Adrenal gland (tissue), 12 donors: ENCODE measurements around the gene LMTK2. TPM values are rescaled to one million over a fixed set of nuclear protein-coding genes. Genes with fewer than 3 reads are reported as not detected.

Experiments used
- DNase-seq, 7 donors: peaks; one replicate each; pipeline ENCODE4 v3.0.0-alpha.2; 2019 to 2020
- H3K27ac ChIP-seq, 5 donors: fragments of 200-600 bp; sonication (generic) in 4 of 5; 1 replicate in 3 of 5; 2 replicates in 2 of 5; pipeline versions ENCODE4 v1.5.1 to v1.8.0; 2016 to 2020; ENCODE audit warnings: mild to moderate bottlenecking in 1 of 5
- H3K27me3 ChIP-seq: fragments of 200-600 bp; 2 replicates; pipeline ENCODE4 v1.8.0; 2021
- H3K36me3 ChIP-seq, 2 donors: fragments of 200-600 bp; replicated peaks in 1 of 2; 1 replicate in 1 of 2; 2 replicates in 1 of 2; pipeline versions ENCODE4 v1.5.1 to v1.8.0; 2018 to 2022
- H3K4me1 ChIP-seq, 2 donors: fragments of 200-600 bp; replicated peaks in 1 of 2; 1 replicate in 1 of 2; 2 replicates in 1 of 2; pipeline versions ENCODE4 v1.5.1 to v1.8.0; 2018 to 2021
- H3K4me3 ChIP-seq, 4 donors: fragments of 200-600 bp; sonication (generic) in 3 of 4; one replicate each; pipeline ENCODE4 v1.5.1; 2016 to 2018
- H3K9me3 ChIP-seq, 3 donors: fragments of 200-600 bp; sonication (generic) in 1 of 3; replicated peaks in 1 of 3; 1 replicate in 2 of 3; 2 replicates in 1 of 3; pipeline versions ENCODE4 v1.5.1 to v1.8.0; 2016 to 2021
- POLR2A ChIP-seq, 2 donors: fragments of 450-650 bp; IDR thresholded peaks; one replicate each; pipeline ENCODE4 v1.6.1; 2017; ENCODE audit warnings: antibody characterized with exemption in 2 of 2, mild to moderate bottlenecking in 2 of 2, moderate library complexity in 1 of 2
- WGBS, 4 donors: extraction: QIAGEN DNeasy Blood & Tissue Kit in 2 of 4; methylation state at CpG; one replicate each; pipeline versions ENCODE4 v1.1.5 to v1.1.7; 2013 to 2017; 5-methylcytosine and 5-hydroxymethylcytosine counted together
- intact Hi-C, 2 donors: fragments of 100-400 bp; cut with DNase I; formaldehyde crosslinking; loops; one replicate each; pipeline versions ENCODE4 v1.14.1 to v1.15.0; 2022 to 2023
- polyA plus RNA-seq, 3 donors: library from polyadenylated mRNA; stranded (reverse); fragments of 200-250 nt in 2 of 3; fragments of 350-450 nt in 1 of 3; fragmentation: Illumina TruSeq in 1 of 3; extraction: RNeasy Lipid Tissue Mini Kit (QIAGEN cat#74804) in 1 of 3; gene quantifications; one replicate each; pipeline ENCODE4 v1.2.3, GENCODE V29; 2013 to 2014
- total RNA-seq, 9 donors: library from RNA; depleted of rRNA in 4 of 9; stranded (reverse); fragments of >200 nt in 4 of 9; fragments of 120-200 nt in 1 of 9; fragmentation: NEBNext Ultra II Directional in 1 of 9; extraction: Animal tissue kit (Norgen Biotek cat#: 25700) in 1 of 9; gene quantifications; one replicate each; pipeline versions ENCODE4 v1.1.0 to v1.2.4, GENCODE V29; 2013 to 2023
- TF ChIP-seq, protein P1 (sequence below), 6 experiments: fragments of 450-650 bp in 4 of 6; fragments of 200-600 bp in 2 of 6; sonication (generic) in 1 of 6; IDR thresholded peaks; 1 replicate in 5 of 6; 2 replicates in 1 of 6; pipeline versions ENCODE4 v1.5.1 to v1.8.0; 2016 to 2021; ENCODE audit warnings: antibody characterized with exemption in 6 of 6, mild to moderate bottlenecking in 2 of 6, moderate library complexity in 1 of 6
- donor health status: healthy with polysubstance abuse.
- donor health status: Bipolar disorder and iron deficiency.
- donor health status: DM: yes; HTN: yes; CAD: no.
- donor health status: DM: no; HTN: no; CAD: no.
- donor health status: DM: no; HTN: no; CAD: no.
- donor health status: DM: yes; HTN: yes; CAD: no.

The LMTK2 gene
- total and polyA plus RNA-seq, 12 donors, result 3.4 to 36.2 (median 22.4) TPM

DNA sequence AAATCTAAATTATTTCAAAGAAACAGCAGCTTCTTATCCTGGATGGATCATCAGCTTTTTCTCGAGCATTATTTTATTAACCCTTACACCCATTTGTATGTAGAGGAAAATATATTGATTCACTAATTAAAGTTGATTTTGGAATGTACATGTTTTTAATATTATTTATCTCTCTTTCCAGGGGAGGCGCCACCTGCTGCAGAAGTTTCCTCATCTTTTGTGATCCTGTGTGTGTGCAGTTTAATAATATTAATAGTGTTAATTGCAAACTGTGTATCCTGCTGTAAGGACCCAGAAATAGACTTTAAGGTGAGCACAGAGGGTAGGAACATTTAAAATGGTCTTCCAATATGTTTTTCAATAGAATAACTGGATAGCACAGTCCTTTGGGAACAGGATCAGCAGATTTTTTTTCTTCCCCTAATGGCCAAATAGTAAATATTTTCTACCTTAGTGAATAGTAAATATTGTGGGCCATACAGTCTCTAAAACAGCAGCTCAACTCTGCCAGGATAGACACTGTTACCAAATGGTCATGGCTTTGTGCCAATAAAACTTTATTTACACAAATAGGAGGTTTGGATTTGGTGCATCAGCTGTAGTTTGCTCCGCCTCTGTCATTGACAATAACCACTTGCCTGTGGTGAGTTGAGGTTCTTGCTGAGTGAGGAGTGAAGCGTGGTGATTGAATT lies 30.6 kb downstream of the LMTK2 start:
- peaks cover 18 to 20% of the 10 kb centered on the region in 2 donors for H3K4me1 ChIP-seq
- H3K9me3 ChIP-seq, result no peaks in the 10 kb centered on the region
- 86 to 91% (median 87%) methylated on average over 4 of the region's 4 CpGs for WGBS, 4 donors
- H3K4me3 ChIP-seq, result no peak overlapping the region
- H3K27ac ChIP-seq, result no peak overlapping the region
- no peaks in the 10 kb centered on the region for H3K27me3 ChIP-seq
- intact Hi-C loops, result no loop called here
- DNase-seq, result no peak
- no peak for TF ChIP-seq POLR2A (IDR thresholded peaks at IDR 0.05)
- TF ChIP-seq, protein P1, sequence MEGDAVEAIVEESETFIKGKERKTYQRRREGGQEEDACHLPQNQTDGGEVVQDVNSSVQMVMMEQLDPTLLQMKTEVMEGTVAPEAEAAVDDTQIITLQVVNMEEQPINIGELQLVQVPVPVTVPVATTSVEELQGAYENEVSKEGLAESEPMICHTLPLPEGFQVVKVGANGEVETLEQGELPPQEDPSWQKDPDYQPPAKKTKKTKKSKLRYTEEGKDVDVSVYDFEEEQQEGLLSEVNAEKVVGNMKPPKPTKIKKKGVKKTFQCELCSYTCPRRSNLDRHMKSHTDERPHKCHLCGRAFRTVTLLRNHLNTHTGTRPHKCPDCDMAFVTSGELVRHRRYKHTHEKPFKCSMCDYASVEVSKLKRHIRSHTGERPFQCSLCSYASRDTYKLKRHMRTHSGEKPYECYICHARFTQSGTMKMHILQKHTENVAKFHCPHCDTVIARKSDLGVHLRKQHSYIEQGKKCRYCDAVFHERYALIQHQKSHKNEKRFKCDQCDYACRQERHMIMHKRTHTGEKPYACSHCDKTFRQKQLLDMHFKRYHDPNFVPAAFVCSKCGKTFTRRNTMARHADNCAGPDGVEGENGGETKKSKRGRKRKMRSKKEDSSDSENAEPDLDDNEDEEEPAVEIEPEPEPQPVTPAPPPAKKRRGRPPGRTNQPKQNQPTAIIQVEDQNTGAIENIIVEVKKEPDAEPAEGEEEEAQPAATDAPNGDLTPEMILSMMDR (IDR thresholded peaks at IDR 0.05), result no peak
- peaks cover 0 to 11% of the 10 kb centered on the region in 2 donors for H3K36me3 ChIP-seq

DNA sequence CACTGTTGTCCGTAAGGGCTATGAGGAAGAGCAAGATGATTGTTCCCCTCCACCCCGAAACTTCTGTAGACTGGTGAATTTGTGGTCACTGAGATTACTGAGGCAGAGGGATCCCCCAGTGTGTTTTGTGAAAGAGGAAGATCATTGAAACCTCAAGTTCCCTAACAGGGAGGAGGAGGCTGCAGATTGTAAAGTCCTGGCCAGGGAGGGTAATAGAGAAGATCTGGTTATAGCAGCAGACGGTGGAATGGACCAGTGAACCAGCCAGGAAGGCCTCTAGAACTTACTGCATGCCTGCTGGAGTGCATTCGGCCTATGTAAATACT lies 31.1 kb downstream of the LMTK2 start:
- Histone ChIP-seq H3K27me3 (no peaks in the 10 kb centered on the region), H3K27ac (no peak overlapping the region), H3K4me1 (peaks cover 15% of the 10 kb centered on the region in 2 donors), H3K4me3 (no peak overlapping the region), H3K9me3 (no peaks in the 10 kb centered on the region), H3K36me3 (peaks cover 0 to 16% of the 10 kb centered on the region in 2 donors)
- peak in 2 of 7 donors; percentile 23 to 24 for DNase-seq
- intact Hi-C loops, result no loop called here
- 77 to 84% (median 81%) methylated on average over 4 of the region's 4 CpGs for WGBS, 4 donors
- TF ChIP-seq, protein P1 (IDR thresholded peaks at IDR 0.05), result no peak
- TF ChIP-seq POLR2A (IDR thresholded peaks at IDR 0.05), result no peak

DNA sequence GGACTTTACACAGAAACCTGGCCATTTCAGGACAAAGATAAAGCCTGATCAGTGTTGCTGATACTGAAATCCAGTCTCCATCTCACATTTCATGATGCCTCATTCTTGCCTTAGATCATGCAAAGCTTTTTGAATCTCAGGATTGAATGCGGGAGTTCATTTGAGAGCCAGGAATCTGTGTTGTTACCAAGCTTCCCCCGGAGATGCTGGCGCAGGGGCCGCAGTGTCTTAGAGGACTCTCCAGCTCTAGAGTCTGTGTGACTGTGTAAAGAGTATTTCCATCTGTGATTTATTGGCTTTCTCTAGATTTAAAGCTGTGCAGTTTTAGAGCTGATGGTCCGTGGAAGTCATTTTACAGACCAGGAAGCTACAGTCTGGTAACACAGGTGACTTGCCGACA lies 32.0 kb downstream of the LMTK2 start:
- intact Hi-C loops, result no loop called here
- no peaks in the 10 kb centered on the region for H3K9me3 ChIP-seq
- DNase-seq, result no peak
- 95 to 97% (median 96%) methylated on average over 4 to 6 of the region's 6 CpGs for WGBS, 4 donors
- H3K27me3 ChIP-seq, result no peaks in the 10 kb centered on the region
- no peak overlapping the region for H3K27ac ChIP-seq
- H3K36me3 ChIP-seq, result peaks cover 0 to 16% of the 10 kb centered on the region in 2 donors
- no peak for TF ChIP-seq POLR2A (IDR thresholded peaks at IDR 0.05)
- TF ChIP-seq, protein P1 (IDR thresholded peaks at IDR 0.05), result no peak
- H3K4me1 ChIP-seq, result peaks cover 7% of the 10 kb centered on the region in 2 donors
- no peak overlapping the region for H3K4me3 ChIP-seq

DNA sequence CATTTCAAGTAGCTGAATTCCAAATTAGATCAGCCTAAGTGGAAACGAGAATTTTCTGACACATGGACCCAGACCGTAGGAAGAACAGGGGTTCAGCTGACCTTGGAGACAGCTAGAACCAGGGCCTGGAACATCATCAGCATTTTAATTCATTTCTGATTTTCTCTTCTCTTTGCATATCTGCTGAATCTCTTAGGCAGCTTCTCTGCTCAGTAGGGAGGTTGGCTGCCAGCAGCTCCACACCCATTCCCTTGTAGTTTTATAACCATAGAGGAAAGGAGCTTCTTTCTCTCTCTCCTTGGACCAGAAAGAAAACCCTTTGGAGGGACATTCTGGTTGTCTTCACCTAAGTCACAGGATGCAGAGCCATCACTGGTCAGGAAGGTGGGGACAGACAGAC lies 36.0 kb downstream of the LMTK2 start:
- H3K36me3 ChIP-seq, result peaks cover 0 to 16% of the 10 kb centered on the region in 2 donors
- peaks cover 0 to 6% (median 0%) of the 10 kb centered on the region in 3 donors for H3K9me3 ChIP-seq
- intact Hi-C loops, result no loop called here
- 82 to 94% (median 86%) methylated on average over 2 of the region's 2 CpGs for WGBS, 4 donors
- no peak for TF ChIP-seq POLR2A (IDR thresholded peaks at IDR 0.05)
- H3K27ac ChIP-seq, result no peak overlapping the region
- no peaks in the 10 kb centered on the region for H3K4me1 ChIP-seq
- no peaks in the 10 kb centered on the region for H3K27me3 ChIP-seq
- H3K4me3 ChIP-seq, result no peak overlapping the region
- DNase-seq, result no peak

DNA sequence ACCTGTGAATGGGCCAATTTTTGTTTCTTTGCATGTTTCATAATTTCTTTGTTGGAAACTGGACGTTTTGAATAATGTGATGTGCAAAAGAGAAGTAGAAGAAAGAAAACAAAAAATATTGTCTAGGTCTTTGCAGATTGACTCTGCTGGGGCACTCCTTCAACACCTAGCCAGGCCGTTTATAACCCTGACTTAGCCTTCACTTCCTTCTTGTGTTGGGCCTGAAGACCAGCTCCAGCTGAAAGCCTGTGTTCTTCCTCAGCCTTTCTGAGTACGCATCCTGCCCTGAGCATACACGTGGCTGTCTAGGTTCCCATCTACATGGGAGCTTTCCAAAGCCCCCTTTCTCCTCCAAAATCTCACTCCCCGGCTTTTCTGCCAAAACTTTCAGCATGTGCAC lies 41.9 kb downstream of the LMTK2 start:
- H3K36me3 ChIP-seq, result peaks cover 0 to 10% of the 10 kb centered on the region in 2 donors
- 87 to 94% (median 92%) methylated on average over 5 of the region's 5 CpGs for WGBS, 4 donors
- intact Hi-C loops, result no loop called here

More for the DNA sequence above, 41.9 kb downstream of the LMTK2 start:
- Histone ChIP-seq H3K27ac (no peak overlapping the region), H3K4me3 (no peak overlapping the region), H3K9me3 (peaks cover 0 to 6% (median 0%) of the 10 kb centered on the region in 3 donors), H3K4me1 (no peaks in the 10 kb centered on the region), H3K27me3 (no peaks in the 10 kb centered on the region)
- DNase-seq, result no peak
- TF ChIP-seq, protein P1 (IDR thresholded peaks at IDR 0.05), result no peak
- no peak for TF ChIP-seq POLR2A (IDR thresholded peaks at IDR 0.05)
